Measurements from ENCODE around the gene PFN3. TPM values are rescaled to one million over a fixed set of nuclear protein-coding genes. Genes with fewer than 3 reads are reported as not detected.

The PFN3 gene
- total and polyA plus RNA-seq, 2 of the 13 experiments (the other 11 are each of a cell fraction or from before 2014, with no cell fraction given) = not detected

GRCh38 chr5:177371120-177372033, 29.1 kb downstream of the PFN3 start:
- peak overlapping the region; percentile 100 for H3K4me2 ChIP-seq (ENCODE audit: low read depth, low read length)
- TF ChIP-seq PHF8 (CRISPR knock-in tag; IDR thresholded peaks at IDR 0.05) (peak; percentile 55; the same call in 1 of the 2 replicates), MED1 (CRISPR knock-in tag; IDR thresholded peaks at IDR 0.05) (no peak; the same call in 1 of the 2 replicates), RFX3 (CRISPR knock-in tag; IDR thresholded peaks at IDR 0.05) (no peak), ZNF451 (CRISPR knock-in tag; IDR thresholded peaks at IDR 0.05) (no peak), NFKB2 (CRISPR knock-in tag; IDR thresholded peaks at IDR 0.05; ENCODE audit: borderline replicate concordance) (0 out of 2 replicates have a peak, but pooled peaks have one; percentile 52), ARNT2 (CRISPR knock-in tag; IDR thresholded peaks at IDR 0.05; ENCODE audit: low read depth) (peak; percentile 59; the same call in 1 of the 2 replicates), POLR2G (IDR thresholded peaks at IDR 0.05; ENCODE audit: low read depth, low read length) (peak; percentile 77), HNRNPK (IDR thresholded peaks at IDR 0.05; ENCODE audit: low read depth, low read length, poor library complexity, severe bottlenecking) (peak; percentile 27), ZNF546 (CRISPR knock-in tag; conservative IDR thresholded peaks at IDR 0.05) (0 out of 2 replicates have a peak, but pooled peaks have one; percentile 33), SAP130 (CRISPR knock-in tag; IDR thresholded peaks at IDR 0.05; ENCODE audit: low read depth) (no peak), PHB2 (IDR thresholded peaks at IDR 0.05; ENCODE audit: partially characterized antibody) (no peak), KLF15 (CRISPR knock-in tag; IDR thresholded peaks at IDR 0.05; ENCODE audit: borderline replicate concordance) (no peak), ZNF121 (CRISPR knock-in tag; IDR thresholded peaks at IDR 0.05) (no peak), ZFY (CRISPR knock-in tag; IDR thresholded peaks at IDR 0.05) (peak; percentile 82), ZSCAN20 (CRISPR knock-in tag; IDR thresholded peaks at IDR 0.05; ENCODE audit: borderline replicate concordance) (no peak), ETS1 (CRISPR knock-in tag; IDR thresholded peaks at IDR 0.05) (0 out of 2 replicates have a peak, but pooled peaks have one; percentile 18), JUND (CRISPR knock-in tag; IDR thresholded peaks at IDR 0.05) (no peak)
- TF ChIP-seq, protein P1, sequence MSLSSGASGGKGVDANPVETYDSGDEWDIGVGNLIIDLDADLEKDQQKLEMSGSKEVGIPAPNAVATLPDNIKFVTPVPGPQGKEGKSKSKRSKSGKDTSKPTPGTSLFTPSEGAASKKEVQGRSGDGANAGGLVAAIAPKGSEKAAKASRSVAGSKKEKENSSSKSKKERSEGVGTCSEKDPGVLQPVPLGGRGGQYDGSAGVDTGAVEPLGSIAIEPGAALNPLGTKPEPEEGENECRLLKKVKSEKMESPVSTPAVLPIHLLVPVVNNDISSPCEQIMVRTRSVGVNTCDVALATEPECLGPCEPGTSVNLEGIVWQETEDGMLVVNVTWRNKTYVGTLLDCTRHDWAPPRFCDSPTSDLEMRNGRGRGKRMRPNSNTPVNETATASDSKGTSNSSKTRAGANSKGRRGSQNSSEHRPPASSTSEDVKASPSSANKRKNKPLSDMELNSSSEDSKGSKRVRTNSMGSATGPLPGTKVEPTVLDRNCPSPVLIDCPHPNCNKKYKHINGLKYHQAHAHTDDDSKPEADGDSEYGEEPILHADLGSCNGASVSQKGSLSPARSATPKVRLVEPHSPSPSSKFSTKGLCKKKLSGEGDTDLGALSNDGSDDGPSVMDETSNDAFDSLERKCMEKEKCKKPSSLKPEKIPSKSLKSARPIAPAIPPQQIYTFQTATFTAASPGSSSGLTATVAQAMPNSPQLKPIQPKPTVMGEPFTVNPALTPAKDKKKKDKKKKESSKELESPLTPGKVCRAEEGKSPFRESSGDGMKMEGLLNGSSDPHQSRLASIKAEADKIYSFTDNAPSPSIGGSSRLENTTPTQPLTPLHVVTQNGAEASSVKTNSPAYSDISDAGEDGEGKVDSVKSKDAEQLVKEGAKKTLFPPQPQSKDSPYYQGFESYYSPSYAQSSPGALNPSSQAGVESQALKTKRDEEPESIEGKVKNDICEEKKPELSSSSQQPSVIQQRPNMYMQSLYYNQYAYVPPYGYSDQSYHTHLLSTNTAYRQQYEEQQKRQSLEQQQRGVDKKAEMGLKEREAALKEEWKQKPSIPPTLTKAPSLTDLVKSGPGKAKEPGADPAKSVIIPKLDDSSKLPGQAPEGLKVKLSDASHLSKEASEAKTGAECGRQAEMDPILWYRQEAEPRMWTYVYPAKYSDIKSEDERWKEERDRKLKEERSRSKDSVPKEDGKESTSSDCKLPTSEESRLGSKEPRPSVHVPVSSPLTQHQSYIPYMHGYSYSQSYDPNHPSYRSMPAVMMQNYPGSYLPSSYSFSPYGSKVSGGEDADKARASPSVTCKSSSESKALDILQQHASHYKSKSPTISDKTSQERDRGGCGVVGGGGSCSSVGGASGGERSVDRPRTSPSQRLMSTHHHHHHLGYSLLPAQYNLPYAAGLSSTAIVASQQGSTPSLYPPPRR (CRISPR knock-in tag; IDR thresholded peaks at IDR 0.05; ENCODE audit: borderline replicate concordance) = no peak

More at GRCh38 chr5:177371120-177372033, 29.1 kb downstream of the PFN3 start:
- Histone ChIP-seq H3K36me3 (replicated peaks in 1 of 2; ENCODE audit: control insufficient read depth in 1 of 2, insufficient read depth in 2 of 2, low read length in 2 of 2) (0 out of 5 replicates have a peak, but pooled peaks cover 0 to 4% of the 10 kb centered on the region in 2 experiments), H3K79me2 (ENCODE audit: insufficient read depth, low read length) (peaks cover 8% of the 10 kb centered on the region), H3K4me1 (ENCODE audit: insufficient read depth, low read length) (peaks cover 74% of the 10 kb centered on the region), H3K27me3 (ENCODE audit: control insufficient read depth in 1 of 2, insufficient read depth in 2 of 2, low read length in 2 of 2) (no peaks in the 10 kb centered on the region; a peak in 1 of 5 replicates), H3K4me3 (replicated peaks in 1 of 3; ENCODE audit: insufficient read depth in 1 of 3, low read depth in 2 of 3, low read length in 3 of 3) (peak overlapping the region; percentile 74 to 92 (median 81)), H4K20me1 (ENCODE audit: insufficient read depth, low read length) (no peaks in the 10 kb centered on the region), H3K27ac (ENCODE audit: extremely low read length, insufficient read depth, low read length) (peak overlapping the region; percentile 84), H2AFZ (ENCODE audit: low read length) (no peak overlapping the region), H3K9me3 (ENCODE audit: low read length) (no peaks in the 10 kb centered on the region), H3K9ac (ENCODE audit: insufficient read depth, low read depth, low read length) (peak overlapping the region; percentile 92)
- WGBS (ENCODE audit: low lambda C conversion rate) = 12% methylated on average over 6 of the region's 26 CpGs
- in situ Hi-C loops (cut with HindIII; ENCODE audit: extremely low pct_ligation_motif_present, low pct_unique_long_range_greater_than_20kb) = loop anchor here (25.0 kb wide), 1 partner anchor 834 kb away; the partner anchor contains the start of genes CDHR2 and RNF44
- ATAC-seq = no peak
- POLR2A ChIA-PET = interaction anchor here (0.8 to 7.9 kb wide), 18 partner anchors 8 to 284 kb away, joined by 3 to 239 read pairs (median 6); partner anchors contain the start of genes F12, FGFR4, GRK6 and LMAN2
- CTCF ChIA-PET (ENCODE audit: low intra/inter-chr PET ratio, low total read pairs) = interaction anchor here (1.5 to 2.1 kb wide), 4 partner anchors 11 to 54 kb away, joined by 3 to 19 read pairs (median 10); no protein-coding TSS in a partner anchor
- FAIRE-seq = no peak
- intact Hi-C loops (cut with micrococcal nuclease; ENCODE audit: unreplicated experiment) = loop anchor here (1.0 to 2.0 kb wide), 2 partner anchors 8 to 85 kb away; no protein-coding TSS in a partner anchor
- BruUV-seq (replicated peaks) = TSS peak; percentile 76
- DNase-seq (ENCODE audit: low spot score) = no peak

All from HepG2 (cell line).